Endothelial cell of umbilical vein (primary cell): ENCODE results near the gene CHST15. TPM values are rescaled to one million over a fixed set of nuclear protein-coding genes. Genes with fewer than 3 reads are reported as not detected.

Experiments used
- BruUV-seq: library from RNA; stranded (reverse); fragments of 400-500 nt; replicated peaks from 2 replicates; lab custom pipeline; 2021; lab: Mats Ljungman, UMichigan
- CTCF ChIA-PET: fragments of 300-600, 350-600 bp; sonication (Branson Sonifier 250); formaldehyde crosslinking; loops from one replicate; lab custom pipeline; 2021; ENCODE audit warnings: antibody characterized with exemption, inconsistent platforms; lab: Charles Lee
- POLR2A ChIA-PET: fragments of 300-600, 350-600 bp; sonication (Branson Sonifier 250); formaldehyde crosslinking; loops from one replicate; lab custom pipeline; 2021; ENCODE audit warnings: antibody characterized with exemption, inconsistent platforms; lab: Charles Lee
- DNase-seq: peaks from one replicate; pipeline ENCODE4 v3.0.0-alpha.2; 2011; ENCODE audit warnings: low read depth, low spot score
- FAIRE-seq: peaks from 2 replicates; lab custom pipeline; 2011; peaks lifted over from hg19 to GRCh38; lab: Jason Lieb, UNC
- H2AFZ ChIP-seq: 2 replicates; pipeline ENCODE4 v1.6.0; 2012; ENCODE audit warnings: low read depth, low read length, control low read depth, inconsistent platforms
- H3K27ac ChIP-seq: 2 replicates; pipeline ENCODE4 v1.5.1; 2011; ENCODE audit warnings: low read depth, mild to moderate bottlenecking, control low read depth, low read length, moderate library complexity; ENCODE audit not compliant: insufficient read depth
- H3K27me3 ChIP-seq, 2 experiments: 2 replicates each; pipeline versions ENCODE4 v1.6.0 to v1.6.1; 2011; ENCODE audit warnings: low read length in 2 of 2, mixed read lengths in 1 of 2; ENCODE audit not compliant: control insufficient read depth in 2 of 2, insufficient read depth in 2 of 2
- H3K36me3 ChIP-seq, 2 experiments: 2 replicates in 1 of 2; 3 replicates in 1 of 2; pipeline ENCODE4 v1.5.1; 2011; ENCODE audit warnings: low read length in 2 of 2, mild to moderate bottlenecking in 1 of 2, moderate library complexity in 1 of 2; ENCODE audit not compliant: control insufficient read depth in 2 of 2, insufficient read depth in 2 of 2; ENCODE audit errors: extremely low read depth in 1 of 2
- H3K4me1 ChIP-seq: 3 replicates; pipeline ENCODE4 v1.5.1; 2011; ENCODE audit warnings: mild to moderate bottlenecking, low read length; ENCODE audit not compliant: control insufficient read depth, insufficient read depth; ENCODE audit errors: extremely low read depth
- H3K4me2 ChIP-seq: 2 replicates; pipeline ENCODE4 v1.6.1; 2011; ENCODE audit warnings: low read length, control low read depth, mixed read lengths; ENCODE audit not compliant: insufficient read depth
- H3K4me3 ChIP-seq, 3 experiments: fragments of 200-600 bp in 1 of 3; sonication (generic), shearing (Covaris generic) in 1 of 3; replicated peaks in 1 of 3; 2 replicates each; pipeline ENCODE4 v1.5.1; 2011 to 2016; ENCODE audit warnings: control low read depth in 3 of 3, low read length in 3 of 3, mild to moderate bottlenecking in 2 of 3, inconsistent platforms in 1 of 3, low read depth in 1 of 3, moderate library complexity in 1 of 3; ENCODE audit not compliant: insufficient read depth in 1 of 3
- H3K79me2 ChIP-seq: 2 replicates; pipeline ENCODE4 v1.6.0; 2012; ENCODE audit warnings: low read length, inconsistent platforms; ENCODE audit not compliant: control insufficient read depth, insufficient read depth
- H3K9ac ChIP-seq: replicated peaks from 2 replicates; pipeline ENCODE3; 2011; ENCODE audit warnings: low read length, control low read depth; ENCODE audit not compliant: insufficient read depth; ENCODE audit errors: extremely low read depth
- H3K9me1 ChIP-seq: replicated peaks from 3 replicates; pipeline ENCODE4 v1.6.0; 2011; ENCODE audit warnings: mild to moderate bottlenecking, low read length; ENCODE audit not compliant: control insufficient read depth, insufficient read depth; ENCODE audit errors: extremely low read depth
- H3K9me3 ChIP-seq: replicated peaks from 2 replicates; pipeline ENCODE4 v1.5.1; 2012; ENCODE audit warnings: low read length, inconsistent platforms; ENCODE audit not compliant: control insufficient read depth, insufficient read depth
- H4K20me1 ChIP-seq: replicated peaks from 2 replicates; pipeline ENCODE3; 2011; ENCODE audit warnings: mild to moderate bottlenecking, low read length; ENCODE audit not compliant: control insufficient read depth, insufficient read depth; ENCODE audit errors: extremely low read depth
- EZH2 ChIP-seq: IDR thresholded peaks from 2 replicates; pipeline ENCODE4 v1.6.1; 2012; ENCODE audit warnings: borderline replicate concordance, low read depth, mild to moderate bottlenecking, moderate library complexity, low read length, inconsistent platforms; ENCODE audit not compliant: severe bottlenecking
- FOS ChIP-seq: IDR thresholded peaks from 2 replicates; pipeline ENCODE4 v1.6.1; 2011; ENCODE audit warnings: mild to moderate bottlenecking, low read length, moderate library complexity, borderline replicate concordance; ENCODE audit not compliant: insufficient read depth
- GATA2 ChIP-seq: IDR thresholded peaks from 2 replicates; pipeline ENCODE4 v1.7.0; 2011; ENCODE audit warnings: low read depth, mild to moderate bottlenecking, moderate library complexity, mixed read lengths, low read length; ENCODE audit not compliant: insufficient read length, insufficient read depth
- JUN ChIP-seq: IDR thresholded peaks from 2 replicates; pipeline ENCODE4 v1.6.1; 2011; ENCODE audit warnings: borderline replicate concordance, low read depth; ENCODE audit not compliant: insufficient read length, insufficient read depth
- MYC ChIP-seq: IDR thresholded peaks from one replicate; pipeline ENCODE4 v1.6.1; 2011; ENCODE audit warnings: mild to moderate bottlenecking, low read depth, low read length
- POLR2A ChIP-seq: IDR thresholded peaks from 2 replicates; pipeline ENCODE4 v1.6.1; 2012; ENCODE audit warnings: low read depth, mild to moderate bottlenecking, control low read depth, low read length
- POLR2AphosphoS5 ChIP-seq: IDR thresholded peaks from 2 replicates; pipeline ENCODE4 v1.6.1; 2012; ENCODE audit warnings: low read depth, mild to moderate bottlenecking, control low read depth, low read length, moderate library complexity; ENCODE audit not compliant: insufficient read depth
- dilution Hi-C: fragments of 300-500 bp; cut with MboI; formaldehyde crosslinking; loops from one replicate; pipeline ENCODE4 v1.15.0; 2019; ENCODE audit warnings: low sequenced_read_pairs; ENCODE audit not compliant: extremely low pct_ligation_motif_present
- intact Hi-C: fragments of 100-400 bp; cut with micrococcal nuclease; formaldehyde crosslinking; loops from one replicate; pipeline ENCODE4 v1.10.0; 2022
- polyA plus RNA-seq, 4 experiments: library from polyadenylated mRNA; depleted of rRNA in 3 of 4; stranded (reverse) in 3 of 4; unstranded in 1 of 4; fragments of >200 nt; gene quantifications; 2 replicates each; pipeline versions ENCODE4 v1.2.1 to v1.2.3, GENCODE V29; 2011 to 2012; ENCODE audit warnings: missing spikeins in 1 of 4
- total RNA-seq: library from RNA; stranded (reverse); gene quantifications from 2 replicates; pipeline ENCODE4 v1.2.3, GENCODE V29; 2021
- TF ChIP-seq, protein P1 (sequence below): IDR thresholded peaks from 2 replicates; pipeline ENCODE4 v1.6.1; 2011; ENCODE audit not compliant: insufficient read depth, insufficient read length
- TF ChIP-seq, protein P2 (sequence below), 2 donors: IDR thresholded peaks; 1 replicate in 1 of 2; 2 replicates in 1 of 2; pipeline ENCODE4 v1.5.1; 2011; ENCODE audit warnings: low read length in 2 of 2, mild to moderate bottlenecking in 2 of 2, moderate library complexity in 2 of 2, control low read depth in 1 of 2, inconsistent platforms in 1 of 2, low read depth in 1 of 2; ENCODE audit not compliant: insufficient read depth in 1 of 2; ENCODE audit errors: extremely low read depth in 1 of 2

The CHST15 gene
- total and polyA plus RNA-seq, 2 donors (not counting 3 experiments of a cell fraction or from before 2014, with no cell fraction given): 23.1 to 29.2 TPM

- H3K9me1 ChIP-seq: no peaks in the 10 kb centered on the region
Measured at GRCh38 chr10:124007773-124008145, 85.6 kb downstream of the CHST15 start.

More at GRCh38 chr10:124007773-124008145, 85.6 kb downstream of the CHST15 start:
- POLR2A ChIA-PET: no interaction called here
- intact Hi-C loops: no loop called here
- CTCF ChIA-PET: no interaction called here
- H3K4me1 ChIP-seq: no peaks in the 10 kb centered on the region
- H3K9me3 ChIP-seq: no peaks in the 10 kb centered on the region
- H3K9ac ChIP-seq: no peak overlapping the region
- H3K4me3 ChIP-seq: no peak overlapping the region
- no peak for TF ChIP-seq MYC
- no peak for TF ChIP-seq EZH2
- TF ChIP-seq POLR2A: no peak
- TF ChIP-seq, protein P1, sequence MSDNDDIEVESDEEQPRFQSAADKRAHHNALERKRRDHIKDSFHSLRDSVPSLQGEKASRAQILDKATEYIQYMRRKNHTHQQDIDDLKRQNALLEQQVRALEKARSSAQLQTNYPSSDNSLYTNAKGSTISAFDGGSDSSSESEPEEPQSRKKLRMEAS: no peak
- TF ChIP-seq GATA2: no peak
- TF ChIP-seq, protein P2, sequence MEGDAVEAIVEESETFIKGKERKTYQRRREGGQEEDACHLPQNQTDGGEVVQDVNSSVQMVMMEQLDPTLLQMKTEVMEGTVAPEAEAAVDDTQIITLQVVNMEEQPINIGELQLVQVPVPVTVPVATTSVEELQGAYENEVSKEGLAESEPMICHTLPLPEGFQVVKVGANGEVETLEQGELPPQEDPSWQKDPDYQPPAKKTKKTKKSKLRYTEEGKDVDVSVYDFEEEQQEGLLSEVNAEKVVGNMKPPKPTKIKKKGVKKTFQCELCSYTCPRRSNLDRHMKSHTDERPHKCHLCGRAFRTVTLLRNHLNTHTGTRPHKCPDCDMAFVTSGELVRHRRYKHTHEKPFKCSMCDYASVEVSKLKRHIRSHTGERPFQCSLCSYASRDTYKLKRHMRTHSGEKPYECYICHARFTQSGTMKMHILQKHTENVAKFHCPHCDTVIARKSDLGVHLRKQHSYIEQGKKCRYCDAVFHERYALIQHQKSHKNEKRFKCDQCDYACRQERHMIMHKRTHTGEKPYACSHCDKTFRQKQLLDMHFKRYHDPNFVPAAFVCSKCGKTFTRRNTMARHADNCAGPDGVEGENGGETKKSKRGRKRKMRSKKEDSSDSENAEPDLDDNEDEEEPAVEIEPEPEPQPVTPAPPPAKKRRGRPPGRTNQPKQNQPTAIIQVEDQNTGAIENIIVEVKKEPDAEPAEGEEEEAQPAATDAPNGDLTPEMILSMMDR (IDR thresholded peaks at IDR 0.05; ENCODE audit: extremely low read depth in 1 of 2, insufficient read depth in 1 of 2, low read depth in 1 of 2, low read length in 2 of 2): no peak
- no peak for TF ChIP-seq FOS
- no peak for TF ChIP-seq JUN
- TF ChIP-seq POLR2AphosphoS5: no peak
- no peaks in the 10 kb centered on the region for H4K20me1 ChIP-seq
- peaks cover 0 to 12% of the 10 kb centered on the region in 2 experiments for H3K36me3 ChIP-seq
- DNase-seq (no peak), FAIRE-seq (no peak)
- H2AFZ ChIP-seq: no peak overlapping the region
- H3K79me2 ChIP-seq: no peaks in the 10 kb centered on the region
- dilution Hi-C loops: no loop called here
- no TSS peak for BruUV-seq
- H3K27ac ChIP-seq: no peak overlapping the region
- H3K27me3 ChIP-seq: no peaks in the 10 kb centered on the region
- no peak overlapping the region for H3K4me2 ChIP-seq
